Endothelial cell of umbilical vein (primary cell): Measurements from ENCODE around the gene TXNDC17. TPM values are rescaled to one million over a fixed set of nuclear protein-coding genes. Genes with fewer than 3 reads are reported as not detected.

Source experiments
- BruUV-seq: library from RNA; stranded (reverse); fragments of 400-500 nt; replicated peaks from 2 replicates; lab custom pipeline; 2021; lab: Mats Ljungman, UMichigan
- CTCF ChIA-PET: fragments of 300-600, 350-600 bp; sonication (Branson Sonifier 250); formaldehyde crosslinking; loops from one replicate; lab custom pipeline; 2021; ENCODE audit warnings: antibody characterized with exemption, inconsistent platforms; lab: Charles Lee
- POLR2A ChIA-PET: fragments of 300-600, 350-600 bp; sonication (Branson Sonifier 250); formaldehyde crosslinking; loops from one replicate; lab custom pipeline; 2021; ENCODE audit warnings: antibody characterized with exemption, inconsistent platforms; lab: Charles Lee
- DNase-seq: peaks from one replicate; pipeline ENCODE4 v3.0.0-alpha.2; 2011; ENCODE audit warnings: low read depth, low spot score
- FAIRE-seq: peaks from 2 replicates; lab custom pipeline; 2011; peaks lifted over from hg19 to GRCh38; lab: Jason Lieb, UNC
- H2AFZ ChIP-seq: 2 replicates; pipeline ENCODE4 v1.6.0; 2012; ENCODE audit warnings: low read depth, low read length, control low read depth, inconsistent platforms
- H3K27ac ChIP-seq: 2 replicates; pipeline ENCODE4 v1.5.1; 2011; ENCODE audit warnings: low read depth, mild to moderate bottlenecking, control low read depth, low read length, moderate library complexity; ENCODE audit not compliant: insufficient read depth
- H3K27me3 ChIP-seq, 2 experiments: 2 replicates each; pipeline versions ENCODE4 v1.6.0 to v1.6.1; 2011; ENCODE audit warnings: low read length in 2 of 2, mixed read lengths in 1 of 2; ENCODE audit not compliant: control insufficient read depth in 2 of 2, insufficient read depth in 2 of 2
- H3K36me3 ChIP-seq, 2 experiments: 2 replicates in 1 of 2; 3 replicates in 1 of 2; pipeline ENCODE4 v1.5.1; 2011; ENCODE audit warnings: low read length in 2 of 2, mild to moderate bottlenecking in 1 of 2, moderate library complexity in 1 of 2; ENCODE audit not compliant: control insufficient read depth in 2 of 2, insufficient read depth in 2 of 2; ENCODE audit errors: extremely low read depth in 1 of 2
- H3K4me1 ChIP-seq: 3 replicates; pipeline ENCODE4 v1.5.1; 2011; ENCODE audit warnings: mild to moderate bottlenecking, low read length; ENCODE audit not compliant: control insufficient read depth, insufficient read depth; ENCODE audit errors: extremely low read depth
- H3K4me2 ChIP-seq: 2 replicates; pipeline ENCODE4 v1.6.1; 2011; ENCODE audit warnings: low read length, control low read depth, mixed read lengths; ENCODE audit not compliant: insufficient read depth
- H3K4me3 ChIP-seq, 3 experiments: fragments of 200-600 bp in 1 of 3; sonication (generic), shearing (Covaris generic) in 1 of 3; replicated peaks in 1 of 3; 2 replicates each; pipeline ENCODE4 v1.5.1; 2011 to 2016; ENCODE audit warnings: control low read depth in 3 of 3, low read length in 3 of 3, mild to moderate bottlenecking in 2 of 3, inconsistent platforms in 1 of 3, low read depth in 1 of 3, moderate library complexity in 1 of 3; ENCODE audit not compliant: insufficient read depth in 1 of 3
- H3K79me2 ChIP-seq: 2 replicates; pipeline ENCODE4 v1.6.0; 2012; ENCODE audit warnings: low read length, inconsistent platforms; ENCODE audit not compliant: control insufficient read depth, insufficient read depth
- H3K9ac ChIP-seq: replicated peaks from 2 replicates; pipeline ENCODE3; 2011; ENCODE audit warnings: low read length, control low read depth; ENCODE audit not compliant: insufficient read depth; ENCODE audit errors: extremely low read depth
- H3K9me1 ChIP-seq: replicated peaks from 3 replicates; pipeline ENCODE4 v1.6.0; 2011; ENCODE audit warnings: mild to moderate bottlenecking, low read length; ENCODE audit not compliant: control insufficient read depth, insufficient read depth; ENCODE audit errors: extremely low read depth
- H3K9me3 ChIP-seq: replicated peaks from 2 replicates; pipeline ENCODE4 v1.5.1; 2012; ENCODE audit warnings: low read length, inconsistent platforms; ENCODE audit not compliant: control insufficient read depth, insufficient read depth
- H4K20me1 ChIP-seq: replicated peaks from 2 replicates; pipeline ENCODE3; 2011; ENCODE audit warnings: mild to moderate bottlenecking, low read length; ENCODE audit not compliant: control insufficient read depth, insufficient read depth; ENCODE audit errors: extremely low read depth
- EZH2 ChIP-seq: IDR thresholded peaks from 2 replicates; pipeline ENCODE4 v1.6.1; 2012; ENCODE audit warnings: borderline replicate concordance, low read depth, mild to moderate bottlenecking, moderate library complexity, low read length, inconsistent platforms; ENCODE audit not compliant: severe bottlenecking
- FOS ChIP-seq: IDR thresholded peaks from 2 replicates; pipeline ENCODE4 v1.6.1; 2011; ENCODE audit warnings: mild to moderate bottlenecking, low read length, moderate library complexity, borderline replicate concordance; ENCODE audit not compliant: insufficient read depth
- GATA2 ChIP-seq: IDR thresholded peaks from 2 replicates; pipeline ENCODE4 v1.7.0; 2011; ENCODE audit warnings: low read depth, mild to moderate bottlenecking, moderate library complexity, mixed read lengths, low read length; ENCODE audit not compliant: insufficient read length, insufficient read depth
- JUN ChIP-seq: IDR thresholded peaks from 2 replicates; pipeline ENCODE4 v1.6.1; 2011; ENCODE audit warnings: borderline replicate concordance, low read depth; ENCODE audit not compliant: insufficient read length, insufficient read depth
- MYC ChIP-seq: IDR thresholded peaks from one replicate; pipeline ENCODE4 v1.6.1; 2011; ENCODE audit warnings: mild to moderate bottlenecking, low read depth, low read length
- POLR2A ChIP-seq: IDR thresholded peaks from 2 replicates; pipeline ENCODE4 v1.6.1; 2012; ENCODE audit warnings: low read depth, mild to moderate bottlenecking, control low read depth, low read length
- POLR2AphosphoS5 ChIP-seq: IDR thresholded peaks from 2 replicates; pipeline ENCODE4 v1.6.1; 2012; ENCODE audit warnings: low read depth, mild to moderate bottlenecking, control low read depth, low read length, moderate library complexity; ENCODE audit not compliant: insufficient read depth
- dilution Hi-C: fragments of 300-500 bp; cut with MboI; formaldehyde crosslinking; loops from one replicate; pipeline ENCODE4 v1.15.0; 2019; ENCODE audit warnings: low sequenced_read_pairs; ENCODE audit not compliant: extremely low pct_ligation_motif_present
- intact Hi-C: fragments of 100-400 bp; cut with micrococcal nuclease; formaldehyde crosslinking; loops from one replicate; pipeline ENCODE4 v1.10.0; 2022
- polyA plus RNA-seq, 4 experiments: library from polyadenylated mRNA; depleted of rRNA in 3 of 4; stranded (reverse) in 3 of 4; unstranded in 1 of 4; fragments of >200 nt; gene quantifications; 2 replicates each; pipeline versions ENCODE4 v1.2.1 to v1.2.3, GENCODE V29; 2011 to 2012; ENCODE audit warnings: missing spikeins in 1 of 4
- total RNA-seq: library from RNA; stranded (reverse); gene quantifications from 2 replicates; pipeline ENCODE4 v1.2.3, GENCODE V29; 2021
- TF ChIP-seq, protein P1 (sequence below): IDR thresholded peaks from 2 replicates; pipeline ENCODE4 v1.6.1; 2011; ENCODE audit not compliant: insufficient read depth, insufficient read length
- TF ChIP-seq, protein P2 (sequence below), 2 donors: IDR thresholded peaks; 1 replicate in 1 of 2; 2 replicates in 1 of 2; pipeline ENCODE4 v1.5.1; 2011; ENCODE audit warnings: low read length in 2 of 2, mild to moderate bottlenecking in 2 of 2, moderate library complexity in 2 of 2, control low read depth in 1 of 2, inconsistent platforms in 1 of 2, low read depth in 1 of 2; ENCODE audit not compliant: insufficient read depth in 1 of 2; ENCODE audit errors: extremely low read depth in 1 of 2

Gene TXNDC17
- total and polyA plus RNA-seq, 2 donors (not counting 3 experiments of a cell fraction or from before 2014, with no cell fraction given): 101 to 297 TPM

DNA sequence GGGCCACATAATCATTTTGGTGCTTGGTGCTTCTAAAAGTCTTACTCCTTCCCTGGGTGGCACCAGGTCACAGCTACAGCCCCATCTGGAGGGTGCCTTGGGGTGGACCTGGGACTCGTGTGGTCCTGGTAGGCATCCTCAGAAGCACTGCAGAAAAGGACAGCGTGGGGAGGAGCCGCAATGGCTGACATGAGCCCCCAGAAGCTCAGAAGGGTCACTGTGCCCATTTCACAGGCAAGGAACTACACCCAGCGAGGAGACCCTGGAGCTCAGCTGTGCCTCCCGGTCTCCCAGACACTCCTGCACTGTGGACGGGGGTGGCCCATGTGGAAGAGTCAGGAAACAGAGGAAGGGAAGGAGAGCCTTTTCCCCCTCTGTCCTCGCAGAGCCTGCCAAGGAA, 37.1 kb downstream of the TXNDC17 start:
- Histone ChIP-seq H4K20me1 (no peaks in the 10 kb centered on the region), H3K4me3 (no peak overlapping the region), H3K9ac (no peak overlapping the region), H3K9me1 (no peaks in the 10 kb centered on the region), H2AFZ (no peak overlapping the region), H3K4me2 (no peak overlapping the region), H3K4me1 (no peaks in the 10 kb centered on the region), H3K27me3 (peaks cover 2 to 7% of the 10 kb centered on the region in 2 experiments), H3K36me3 (no peaks in the 10 kb centered on the region), H3K79me2 (no peaks in the 10 kb centered on the region), H3K9me3 (no peaks in the 10 kb centered on the region), H3K27ac (no peak overlapping the region)
- FAIRE-seq (no peak), DNase-seq (no peak)
- intact Hi-C loops (no loop called here), dilution Hi-C loops (no loop called here)
- BruUV-seq: no TSS peak
- POLR2A ChIA-PET: no interaction called here
- TF ChIP-seq, protein P1, sequence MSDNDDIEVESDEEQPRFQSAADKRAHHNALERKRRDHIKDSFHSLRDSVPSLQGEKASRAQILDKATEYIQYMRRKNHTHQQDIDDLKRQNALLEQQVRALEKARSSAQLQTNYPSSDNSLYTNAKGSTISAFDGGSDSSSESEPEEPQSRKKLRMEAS: no peak
- TF ChIP-seq EZH2: no peak
- TF ChIP-seq JUN: no peak
- TF ChIP-seq, protein P2, sequence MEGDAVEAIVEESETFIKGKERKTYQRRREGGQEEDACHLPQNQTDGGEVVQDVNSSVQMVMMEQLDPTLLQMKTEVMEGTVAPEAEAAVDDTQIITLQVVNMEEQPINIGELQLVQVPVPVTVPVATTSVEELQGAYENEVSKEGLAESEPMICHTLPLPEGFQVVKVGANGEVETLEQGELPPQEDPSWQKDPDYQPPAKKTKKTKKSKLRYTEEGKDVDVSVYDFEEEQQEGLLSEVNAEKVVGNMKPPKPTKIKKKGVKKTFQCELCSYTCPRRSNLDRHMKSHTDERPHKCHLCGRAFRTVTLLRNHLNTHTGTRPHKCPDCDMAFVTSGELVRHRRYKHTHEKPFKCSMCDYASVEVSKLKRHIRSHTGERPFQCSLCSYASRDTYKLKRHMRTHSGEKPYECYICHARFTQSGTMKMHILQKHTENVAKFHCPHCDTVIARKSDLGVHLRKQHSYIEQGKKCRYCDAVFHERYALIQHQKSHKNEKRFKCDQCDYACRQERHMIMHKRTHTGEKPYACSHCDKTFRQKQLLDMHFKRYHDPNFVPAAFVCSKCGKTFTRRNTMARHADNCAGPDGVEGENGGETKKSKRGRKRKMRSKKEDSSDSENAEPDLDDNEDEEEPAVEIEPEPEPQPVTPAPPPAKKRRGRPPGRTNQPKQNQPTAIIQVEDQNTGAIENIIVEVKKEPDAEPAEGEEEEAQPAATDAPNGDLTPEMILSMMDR (IDR thresholded peaks at IDR 0.05; ENCODE audit: extremely low read depth in 1 of 2, insufficient read depth in 1 of 2, low read depth in 1 of 2, low read length in 2 of 2): no peak
- no peak for TF ChIP-seq FOS
- TF ChIP-seq POLR2AphosphoS5: no peak
- no peak for TF ChIP-seq GATA2
- TF ChIP-seq MYC: no peak
- no peak for TF ChIP-seq POLR2A
- CTCF ChIA-PET: interaction anchor here (1.4 kb wide), 2 partner anchors 23 to 233 kb away, joined by 3 to 4 read pairs; no protein-coding TSS in a partner anchor
